Measurements from ENCODE around the gene WDR91.

The WDR91 gene

GRCh38 chr7:135160858-135161653 lies 50.3 kb downstream of the WDR91 start:
- H3K36me3 ChIP-seq (ENCODE audit: low read length), result peaks cover 3% of the 10 kb centered on the region; the same call in 1 of the 2 replicates
- H3K9ac ChIP-seq (ENCODE audit: low read length), result peak overlapping the region; percentile 49
- H3K9me3 ChIP-seq (ENCODE audit: insufficient read depth, low read length), result no peaks in the 10 kb centered on the region; the same call in 1 of the 2 replicates
- no peaks in the 10 kb centered on the region for H3K27me3 ChIP-seq (ENCODE audit: low read length)
- no peaks in the 10 kb centered on the region for H4K20me1 ChIP-seq (ENCODE audit: low read depth, low read length)
- H3K9me2 ChIP-seq (replicated peaks; ENCODE audit: insufficient read depth, low read length), result no peaks in the 10 kb centered on the region
- peak overlapping the region; percentile 53 for H3K4me2 ChIP-seq (ENCODE audit: low read depth, low read length, poor library complexity, severe bottlenecking)
- peak overlapping the region; percentile 24 for H3K4me3 ChIP-seq (ENCODE audit: insufficient read depth, low read length, poor library complexity, severe bottlenecking)
- H3F3A ChIP-seq (ENCODE audit: insufficient read depth), result peaks cover 3% of the 10 kb centered on the region; the same call in 1 of the 2 replicates
- peak overlapping the region; percentile 32 for H2AFZ ChIP-seq (ENCODE audit: low read depth, low read length, severe bottlenecking)
- TF ChIP-seq EZH2phosphoT487 (conservative IDR thresholded peaks at IDR 0.05; ENCODE audit: low read length) (no peak), CTCF (IDR thresholded peaks at IDR 0.05; ENCODE audit: insufficient read depth, low read length, poor library complexity, severe bottlenecking) (no peak)
- H3K79me2 ChIP-seq (ENCODE audit: insufficient read depth, low read length), result no peaks in the 10 kb centered on the region
- peak overlapping the region; percentile 75 for H3K27ac ChIP-seq (ENCODE audit: low read depth, low read length)

GRCh38 chr7:135160098-135160857 lies 51.0 kb downstream of the WDR91 start:
- Histone ChIP-seq H3K27ac (ENCODE audit: low read depth, low read length) (peak overlapping the region; percentile 75), H3K79me2 (ENCODE audit: insufficient read depth, low read length) (no peaks in the 10 kb centered on the region), H3K9ac (ENCODE audit: low read length) (peak overlapping the region; percentile 49), H3K9me2 (replicated peaks; ENCODE audit: insufficient read depth, low read length) (no peaks in the 10 kb centered on the region), H3K9me3 (ENCODE audit: insufficient read depth, low read length) (no peaks in the 10 kb centered on the region; the same call in 1 of the 2 replicates), H3F3A (ENCODE audit: insufficient read depth) (peaks cover 3% of the 10 kb centered on the region; the same call in 1 of the 2 replicates), H3K4me2 (ENCODE audit: low read depth, low read length, poor library complexity, severe bottlenecking) (peak overlapping the region; percentile 53), H3K4me3 (ENCODE audit: insufficient read depth, low read length, poor library complexity, severe bottlenecking) (peak overlapping the region; percentile 24), H2AFZ (ENCODE audit: low read depth, low read length, severe bottlenecking) (peak overlapping the region; percentile 32), H4K20me1 (ENCODE audit: low read depth, low read length) (no peaks in the 10 kb centered on the region), H3K27me3 (ENCODE audit: low read length) (no peaks in the 10 kb centered on the region), H3K36me3 (ENCODE audit: low read length) (peaks cover 3% of the 10 kb centered on the region; the same call in 1 of the 2 replicates)
- TF ChIP-seq EZH2phosphoT487 (conservative IDR thresholded peaks at IDR 0.05; ENCODE audit: low read length) (no peak), CTCF (IDR thresholded peaks at IDR 0.05; ENCODE audit: insufficient read depth, low read length, poor library complexity, severe bottlenecking) (no peak)

GRCh38 chr7:135159359-135160085 lies 51.8 kb downstream of the WDR91 start:
- Histone ChIP-seq H3K4me2 (ENCODE audit: low read depth, low read length, poor library complexity, severe bottlenecking) (peak overlapping the region; percentile 53), H3K4me3 (ENCODE audit: insufficient read depth, low read length, poor library complexity, severe bottlenecking) (no peak overlapping the region), H2AFZ (ENCODE audit: low read depth, low read length, severe bottlenecking) (no peak overlapping the region), H3K9me3 (ENCODE audit: insufficient read depth, low read length) (no peaks in the 10 kb centered on the region; the same call in 1 of the 2 replicates), H4K20me1 (ENCODE audit: low read depth, low read length) (no peaks in the 10 kb centered on the region), H3K9ac (ENCODE audit: low read length) (0 out of 2 replicates have a peak overlapping the region, but pooled peaks have one; percentile 49), H3F3A (ENCODE audit: insufficient read depth) (peaks cover 3% of the 10 kb centered on the region; the same call in 1 of the 2 replicates), H3K27me3 (ENCODE audit: low read length) (no peaks in the 10 kb centered on the region), H3K9me2 (replicated peaks; ENCODE audit: insufficient read depth, low read length) (no peaks in the 10 kb centered on the region), H3K36me3 (ENCODE audit: low read length) (peaks cover 3% of the 10 kb centered on the region; the same call in 1 of the 2 replicates), H3K27ac (ENCODE audit: low read depth, low read length) (peak overlapping the region; percentile 75), H3K79me2 (ENCODE audit: insufficient read depth, low read length) (no peaks in the 10 kb centered on the region)
- TF ChIP-seq EZH2phosphoT487 (conservative IDR thresholded peaks at IDR 0.05; ENCODE audit: low read length) (no peak), CTCF (IDR thresholded peaks at IDR 0.05; ENCODE audit: insufficient read depth, low read length, poor library complexity, severe bottlenecking) (no peak)

Data from SU-DHL-6 (cell line).